Hepatocyte (in vitro differentiated cells): ENCODE measurements around the gene RRAD. TPM values are rescaled to one million over a fixed set of nuclear protein-coding genes. Genes with fewer than 3 reads are reported as not detected.
"Not testable (repeated sequence)": the region's sequence is repeated elsewhere in the genome, so short reads cannot be mapped to it uniquely, and the experiment has no call there.

ENCODE experiments used
- DNase-seq: peaks from one replicate; pipeline ENCODE4 v3.0.0-alpha.2; 2016; ENCODE audit warnings: low spot score
- H2AFZ ChIP-seq: fragments of 200-600 bp; sonication (generic); 2 replicates; pipeline ENCODE4 v1.6.0; 2016; ENCODE audit warnings: antibody characterized with exemption, mild to moderate bottlenecking
- H3K27ac ChIP-seq: fragments of 200-600 bp; sonication (generic); 2 replicates; pipeline ENCODE4 v1.5.1; 2016; ENCODE audit warnings: mild to moderate bottlenecking
- H3K27me3 ChIP-seq: fragments of 200-600 bp; sonication (generic); 2 replicates; pipeline ENCODE4 v1.6.1; 2016
- H3K36me3 ChIP-seq: fragments of 200-600 bp; sonication (generic); replicated peaks from 2 replicates; pipeline ENCODE4 v1.5.1; 2016; ENCODE audit warnings: low read depth; ENCODE audit not compliant: insufficient read depth
- H3K4me1 ChIP-seq: fragments of 200-600 bp; sonication (generic); 2 replicates; pipeline ENCODE4 v1.5.1; 2016; ENCODE audit warnings: mild to moderate bottlenecking, moderate library complexity; ENCODE audit not compliant: insufficient read depth
- H3K4me2 ChIP-seq: fragments of 200-600 bp; sonication (generic); 2 replicates; pipeline ENCODE4 v1.6.0; 2016
- H3K4me3 ChIP-seq: fragments of 200-600 bp; sonication (generic); 2 replicates; pipeline ENCODE4 v1.5.1; 2016; ENCODE audit warnings: mild to moderate bottlenecking
- H3K79me2 ChIP-seq: fragments of 200-600 bp; sonication (generic); 2 replicates; pipeline ENCODE4 v1.6.0; 2017; ENCODE audit warnings: mild to moderate bottlenecking
- H3K9me2 ChIP-seq: fragments of 200-600 bp; sonication (generic); replicated peaks from 2 replicates; pipeline ENCODE4 v1.6.0; 2017; ENCODE audit warnings: mild to moderate bottlenecking; ENCODE audit not compliant: insufficient read depth
- H3K9me3 ChIP-seq: fragments of 200-600 bp; sonication (generic); 2 replicates; pipeline ENCODE4 v1.5.1; 2016; ENCODE audit warnings: low read depth, mild to moderate bottlenecking
- H4K20me1 ChIP-seq: fragments of 200-600 bp; sonication (generic); 2 replicates; pipeline ENCODE4 v1.6.0; 2016; ENCODE audit warnings: mild to moderate bottlenecking; ENCODE audit not compliant: insufficient read depth, poor library complexity, severe bottlenecking
- EZH2 ChIP-seq: fragments of 200-600 bp; sonication (generic); IDR thresholded peaks from 2 replicates; pipeline ENCODE4 v1.6.1; 2016; ENCODE audit warnings: antibody characterized with exemption, mild to moderate bottlenecking, borderline replicate concordance
- EZH2phosphoT487 ChIP-seq: fragments of 200-600 bp; sonication (generic); IDR thresholded peaks from one replicate; pipeline ENCODE4 v1.6.1; 2018; ENCODE audit warnings: antibody characterized with exemption, mild to moderate bottlenecking, low read depth, moderate library complexity; ENCODE audit not compliant: unreplicated experiment, severe bottlenecking
- WGBS: methylation state at CpG from one replicate; pipeline ENCODE4 v1.1.6; 2016; ENCODE audit warnings: low lambda C conversion rate; ENCODE audit errors: missing lambda C conversion rate; 5-methylcytosine and 5-hydroxymethylcytosine counted together
- polyA plus RNA-seq: library from polyadenylated mRNA; unstranded; fragments of >200 nt; fragmentation: Nextera tagmentation; extraction: Ambion mirVana; gene quantifications from 2 replicates; pipeline ENCODE4 v1.2.1, GENCODE V29; 2016
- total RNA-seq: library from RNA; depleted of rRNA; stranded (reverse); fragments of >200 nt; gene quantifications from 2 replicates; pipeline ENCODE4 v1.2.3, GENCODE V29; 2014
- TF ChIP-seq, protein P1 (sequence below): fragments of 200-600 bp; sonication (generic); IDR thresholded peaks from 2 replicates; pipeline ENCODE4 v1.5.1; 2016; ENCODE audit warnings: antibody characterized with exemption, mild to moderate bottlenecking; ENCODE audit not compliant: poor library complexity

Gene RRAD
- total and polyA plus RNA-seq, 2 experiments from 2014 or later = 8.8 to 16.3 TPM

- peaks cover 52% of the 10 kb centered on the region for H3K79me2 ChIP-seq
- peak within 1 kb of the TSS; percentile 99 for H3K4me2 ChIP-seq
- DNase-seq = peak; percentile 74
- 65% methylated on average over 43 of the region's 44 CpGs for WGBS
- H3K4me1 ChIP-seq = peaks cover 22% of the 10 kb centered on the region
- H3K4me3 ChIP-seq = peak within 1 kb of the TSS; percentile 69
- peak within 1 kb of the TSS; percentile 89 for H2AFZ ChIP-seq
- no peaks in the 10 kb centered on the region for H4K20me1 ChIP-seq
- H3K9me2 ChIP-seq = no peaks in the 10 kb centered on the region
- H3K27me3 ChIP-seq = no peaks in the 10 kb centered on the region
- TF ChIP-seq EZH2 (no peak), EZH2phosphoT487 (no peak)
- TF ChIP-seq, protein P1, sequence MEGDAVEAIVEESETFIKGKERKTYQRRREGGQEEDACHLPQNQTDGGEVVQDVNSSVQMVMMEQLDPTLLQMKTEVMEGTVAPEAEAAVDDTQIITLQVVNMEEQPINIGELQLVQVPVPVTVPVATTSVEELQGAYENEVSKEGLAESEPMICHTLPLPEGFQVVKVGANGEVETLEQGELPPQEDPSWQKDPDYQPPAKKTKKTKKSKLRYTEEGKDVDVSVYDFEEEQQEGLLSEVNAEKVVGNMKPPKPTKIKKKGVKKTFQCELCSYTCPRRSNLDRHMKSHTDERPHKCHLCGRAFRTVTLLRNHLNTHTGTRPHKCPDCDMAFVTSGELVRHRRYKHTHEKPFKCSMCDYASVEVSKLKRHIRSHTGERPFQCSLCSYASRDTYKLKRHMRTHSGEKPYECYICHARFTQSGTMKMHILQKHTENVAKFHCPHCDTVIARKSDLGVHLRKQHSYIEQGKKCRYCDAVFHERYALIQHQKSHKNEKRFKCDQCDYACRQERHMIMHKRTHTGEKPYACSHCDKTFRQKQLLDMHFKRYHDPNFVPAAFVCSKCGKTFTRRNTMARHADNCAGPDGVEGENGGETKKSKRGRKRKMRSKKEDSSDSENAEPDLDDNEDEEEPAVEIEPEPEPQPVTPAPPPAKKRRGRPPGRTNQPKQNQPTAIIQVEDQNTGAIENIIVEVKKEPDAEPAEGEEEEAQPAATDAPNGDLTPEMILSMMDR = no peak
- no peaks in the 10 kb centered on the region for H3K9me3 ChIP-seq
- H3K27ac ChIP-seq = peak within 1 kb of the TSS; percentile 98
- no peaks in the 10 kb centered on the region for H3K36me3 ChIP-seq
These were observed 10.1 kb upstream of the RRAD start, which contains the start of gene CES2 for GRCh38 chr16:66935314-66936011. TSS of gene CES2 (plus strand) at chr16:66935516. CDS start at chr16:66935636, 120 bp downstream.

GRCh38 chr16:66934839-66935313 is 9.5 kb upstream of the RRAD start:
- not testable (repeated sequence) for H4K20me1 ChIP-seq, H3K36me3 ChIP-seq, H3K27me3 ChIP-seq, DNase-seq, H3K9me3 ChIP-seq, H3K9me2 ChIP-seq
- Histone ChIP-seq H3K4me3 (peak overlapping the region; percentile 69), H2AFZ (peak overlapping the region; percentile 89), H3K4me1 (peaks cover 22% of the 10 kb centered on the region), H3K4me2 (peak overlapping the region; percentile 99), H3K27ac (peak overlapping the region; percentile 98), H3K79me2 (peaks cover 52% of the 10 kb centered on the region)
- WGBS = 13% methylated on average over 22 of the region's 24 CpGs

DNA sequence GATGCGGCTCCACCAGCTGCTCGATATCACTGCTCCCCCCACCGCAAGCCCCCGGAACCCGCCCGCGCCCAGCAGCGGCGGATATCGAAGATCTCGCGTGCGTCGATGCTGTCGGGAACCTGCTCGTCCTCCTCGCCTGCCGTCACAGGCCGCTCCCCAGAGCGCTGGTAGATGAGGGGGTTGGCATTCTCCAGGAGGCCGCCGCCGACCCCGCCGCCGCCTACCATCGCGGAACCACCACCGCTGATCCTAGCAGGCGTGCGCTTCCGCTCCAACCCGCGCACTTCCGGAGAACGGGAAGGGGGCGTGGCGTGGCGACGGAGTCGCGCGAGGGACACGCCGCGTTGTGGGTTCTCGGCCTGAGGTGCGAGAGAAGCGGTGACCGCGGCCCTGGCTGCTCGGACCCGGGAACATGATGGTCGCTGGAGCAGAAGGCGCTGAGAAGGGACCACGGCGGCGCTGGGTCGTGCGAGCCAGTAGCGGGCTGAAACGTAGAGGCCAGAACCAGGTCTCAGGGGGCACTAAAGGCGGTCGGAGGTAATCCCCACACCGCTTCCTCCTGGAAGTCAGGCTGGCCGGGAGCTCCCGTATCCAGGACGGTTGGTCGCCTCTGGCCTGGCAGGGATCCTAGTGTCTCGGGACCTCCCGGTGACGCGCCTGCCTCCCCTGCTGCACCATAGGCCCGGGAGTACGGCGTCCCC is 9.0 kb upstream of the RRAD start, which contains the start of gene CIAO2B:
TSS of gene CIAO2B (minus strand) at position 265 of the 701 bp plus-strand sequence. CDS start at position 227, 38 bp downstream.
- H3K36me3 ChIP-seq = no peaks in the 10 kb centered on the region
- H3K4me1 ChIP-seq = peaks cover 22% of the 10 kb centered on the region
- H3K9me2 ChIP-seq = no peaks in the 10 kb centered on the region
- H3K27me3 ChIP-seq = no peaks in the 10 kb centered on the region
- TF ChIP-seq EZH2 (no peak), EZH2phosphoT487 (no peak)
- TF ChIP-seq, protein P1 = no peak
- H2AFZ ChIP-seq = peak within 1 kb of the TSS; percentile 89
- peak within 1 kb of the TSS; percentile 98 for H3K27ac ChIP-seq
- DNase-seq = peak; percentile 94
- peak within 1 kb of the TSS; percentile 69 for H3K4me3 ChIP-seq
- no peaks in the 10 kb centered on the region for H3K9me3 ChIP-seq
- peaks cover 52% of the 10 kb centered on the region for H3K79me2 ChIP-seq
- no peaks in the 10 kb centered on the region for H4K20me1 ChIP-seq
- 1% methylated on average over 50 of the region's 76 CpGs for WGBS
- H3K4me2 ChIP-seq = peak within 1 kb of the TSS; percentile 99

- Histone ChIP-seq H3K4me3 (peak overlapping the region; percentile 69), H3K79me2 (peaks cover 52% of the 10 kb centered on the region), H3K9me3 (no peaks in the 10 kb centered on the region), H2AFZ (peak overlapping the region; percentile 89), H3K4me2 (peak overlapping the region; percentile 99), H4K20me1 (no peaks in the 10 kb centered on the region), H3K27ac (peak overlapping the region; percentile 98), H3K4me1 (peaks cover 22% of the 10 kb centered on the region), H3K36me3 (no peaks in the 10 kb centered on the region), H3K9me2 (no peaks in the 10 kb centered on the region), H3K27me3 (no peaks in the 10 kb centered on the region)
- DNase-seq = peak; percentile 48
- TF ChIP-seq, protein P1 = no peak
- TF ChIP-seq EZH2phosphoT487 (no peak), EZH2 (no peak)
- WGBS = 8% methylated on average over 12 of the region's 12 CpGs
These were observed 8.4 kb upstream of the RRAD start for GRCh38 chr16:66933776-66934137.
